HG03354 (cell line): ENCODE data around the gene LIX1.
A peak's percentile ranks its signal among the peaks of the same experiment; 100 is the strongest.
"Not testable (repeated sequence)": the region's sequence is repeated elsewhere in the genome, so short reads cannot be mapped to it uniquely, and the experiment has no call there.

Experiments used
- ATAC-seq: cut with Tn5 transposase; IDR thresholded peaks from one replicate; pipeline ENCODE4 v1.9.1; 2021; ENCODE audit warnings: mild to moderate bottlenecking; ENCODE audit not compliant: unreplicated experiment, poor library complexity, severe bottlenecking

Gene LIX1

DNA sequence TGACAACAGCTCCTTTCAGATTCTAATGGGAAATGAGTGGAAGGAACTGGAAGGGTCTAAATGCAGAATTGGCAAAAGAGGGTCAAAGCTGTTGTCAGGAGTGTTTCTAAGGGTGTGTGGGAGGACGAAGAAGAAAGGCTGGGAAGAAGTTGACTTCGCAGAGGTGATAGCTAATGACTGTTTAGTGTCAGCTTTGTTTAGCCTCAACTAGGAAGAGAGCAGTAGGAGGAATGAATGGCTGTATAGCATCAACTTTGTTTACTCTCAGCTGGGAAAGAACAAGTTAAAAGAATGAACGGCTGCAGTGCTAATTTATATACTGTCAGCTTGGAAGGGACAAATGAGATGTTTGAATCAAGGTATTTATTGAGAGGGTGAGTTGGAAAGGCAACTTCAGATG lies 5.9 kb upstream of the LIX1 start:
- ATAC-seq, result no peak

DNA sequence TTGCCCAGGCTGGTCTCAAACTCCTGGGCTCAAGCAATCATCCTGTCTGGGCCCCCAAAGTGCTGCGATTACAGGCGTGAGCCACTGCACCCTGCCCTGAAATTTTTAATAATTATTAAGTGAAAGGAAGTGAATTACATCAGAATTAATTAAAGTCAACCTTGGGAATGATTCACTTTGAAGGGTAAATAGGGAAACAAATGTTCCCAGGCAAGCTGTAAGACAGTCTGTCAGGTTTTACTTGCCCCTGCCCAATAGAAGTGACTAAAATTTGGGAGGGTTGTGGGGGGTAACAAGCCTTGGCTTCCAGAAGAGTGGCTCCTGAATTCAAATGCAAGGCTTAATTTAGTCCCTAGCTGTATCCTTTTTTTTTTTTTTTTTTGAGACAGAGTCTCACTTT lies 1.3 kb upstream of the LIX1 start:
- no peak for ATAC-seq

DNA sequence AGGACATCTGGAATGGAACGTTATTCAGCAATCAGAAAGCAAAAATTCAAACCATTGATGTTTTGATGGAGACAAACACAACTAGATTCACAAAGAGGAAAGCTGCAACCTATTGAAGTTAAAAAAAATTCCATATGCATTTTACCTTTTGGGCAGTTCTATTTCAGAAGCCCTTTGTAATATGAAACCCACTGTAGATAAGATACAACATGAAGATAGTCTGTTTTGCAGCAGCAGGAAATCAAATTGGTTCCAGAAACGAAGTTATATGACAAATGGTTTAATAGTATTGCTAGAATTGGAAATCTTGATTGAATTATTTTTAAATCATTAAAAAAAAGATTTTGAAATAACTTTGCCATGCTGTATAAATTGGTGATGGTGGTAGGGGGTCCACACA lies 872 bp downstream of the LIX1 start:
- ATAC-seq, result no peak

DNA sequence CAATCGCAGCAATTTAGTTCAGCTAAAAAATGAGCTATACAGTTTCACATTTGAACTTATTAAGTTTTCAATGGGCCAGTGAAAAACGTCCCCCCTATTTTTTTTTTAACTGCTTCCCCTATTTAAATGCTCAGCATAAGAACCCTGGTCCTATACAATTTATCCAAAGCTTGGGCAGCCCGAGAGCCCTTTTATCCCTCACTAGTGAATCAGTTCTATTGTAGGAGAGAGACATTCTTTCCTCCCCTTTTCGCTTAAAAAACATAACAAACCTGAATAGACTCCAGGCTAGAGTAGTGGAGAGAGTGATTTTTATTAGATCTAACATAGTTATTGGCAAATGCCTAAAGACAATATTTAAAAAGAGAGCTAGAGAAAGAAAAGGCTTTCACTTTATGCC lies 1.4 kb downstream of the LIX1 start:
- ATAC-seq, result no peak

DNA sequence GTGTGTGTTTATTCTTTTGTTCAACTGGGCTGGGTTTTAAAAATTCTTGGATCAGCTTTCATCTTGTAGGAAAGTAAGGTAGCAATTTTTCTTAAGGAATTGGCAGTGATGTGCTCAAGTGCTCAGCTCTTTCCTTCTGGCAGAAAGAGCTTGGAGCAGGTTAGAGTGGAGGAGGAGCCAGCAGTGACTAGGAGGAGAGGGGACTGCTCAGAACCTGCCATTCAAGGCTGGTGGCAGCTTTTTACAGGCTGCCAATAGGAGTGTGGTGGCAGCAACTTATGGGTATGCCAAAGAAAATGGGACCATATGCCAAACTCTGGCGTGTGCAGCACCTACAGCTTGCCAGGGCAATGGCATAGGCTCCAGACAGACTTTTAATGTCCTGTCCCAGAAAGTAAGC lies 2.2 kb downstream of the LIX1 start:
- not testable (repeated sequence) for ATAC-seq

DNA sequence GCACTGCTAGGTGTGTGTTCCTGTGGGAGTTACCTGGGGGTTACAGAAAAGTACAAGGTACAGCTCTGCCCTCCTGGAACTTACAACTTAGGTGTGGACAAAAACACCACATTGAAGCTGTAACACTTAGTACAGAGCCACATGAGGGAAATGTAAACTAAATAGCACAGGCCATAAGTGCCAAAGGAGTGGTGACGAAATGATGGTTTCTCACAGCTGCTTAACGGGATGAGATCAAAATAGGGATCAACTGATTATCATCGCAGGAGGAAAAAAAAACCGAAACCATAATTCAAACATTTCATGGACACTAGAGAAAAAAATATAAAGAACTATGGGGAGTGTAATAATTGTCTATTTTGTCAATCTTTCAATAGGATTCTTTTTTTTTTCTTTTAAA lies 5.9 kb downstream of the LIX1 start:
- ATAC-seq, result no peak

DNA sequence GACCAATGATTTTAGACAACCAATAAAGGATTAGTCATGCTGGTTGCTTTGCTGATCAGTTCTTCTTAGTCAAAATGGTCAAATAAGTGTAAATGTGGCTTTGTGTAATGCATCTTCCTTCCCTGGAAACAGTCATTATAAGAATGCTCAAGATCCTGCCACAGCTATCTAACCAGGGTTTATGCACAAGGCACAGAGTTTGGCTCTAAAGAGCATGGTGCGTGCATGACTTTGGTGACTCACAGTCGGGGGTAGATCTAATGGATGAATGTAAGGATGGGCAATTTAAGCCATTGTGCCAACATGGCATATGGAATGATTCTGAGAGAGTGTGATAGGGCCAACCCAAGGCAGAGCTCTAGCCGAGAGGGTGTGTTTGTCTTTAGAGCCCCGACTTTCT lies 6.5 kb downstream of the LIX1 start:
- ATAC-seq, result no peak

DNA sequence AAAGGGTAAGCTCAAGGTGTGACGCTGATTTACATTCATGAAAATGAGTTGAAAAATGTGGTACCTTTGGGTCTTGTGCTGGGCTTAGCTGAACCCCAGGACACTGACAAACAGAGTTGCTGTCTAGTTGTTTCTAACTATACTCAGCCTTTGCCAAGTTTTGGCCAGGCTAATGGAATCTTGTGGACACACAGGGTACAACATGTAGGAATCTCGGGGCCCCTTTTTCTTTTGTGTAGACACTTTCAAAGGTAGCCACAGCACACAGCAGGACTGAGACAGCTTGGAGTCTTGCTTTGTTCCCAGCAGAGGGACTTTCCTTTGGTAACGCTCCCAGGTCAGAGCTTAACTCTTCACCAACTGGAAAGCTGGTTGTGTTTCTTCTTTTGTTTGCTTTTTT lies 7.8 kb downstream of the LIX1 start:
- ATAC-seq, result no peak

DNA sequence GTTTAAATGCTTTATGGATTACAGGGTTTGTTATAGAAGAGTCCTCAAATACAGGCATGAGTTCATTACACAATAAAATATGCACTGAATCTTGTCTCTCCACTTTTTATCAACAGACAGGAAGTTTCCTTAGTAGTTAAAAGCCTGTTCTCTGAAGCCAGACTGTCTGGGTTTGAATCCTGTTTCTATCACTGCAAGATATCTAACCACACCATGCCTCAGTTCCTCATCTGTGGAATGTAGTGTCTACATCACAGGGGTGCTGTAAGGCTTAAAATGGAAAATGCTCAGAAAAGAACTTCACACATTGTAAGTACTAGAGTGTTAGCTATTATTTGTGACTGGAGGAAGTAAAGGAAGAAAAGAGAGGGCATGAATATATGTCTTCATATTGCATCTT lies 9.3 kb downstream of the LIX1 start:
- ATAC-seq, result no peak

DNA sequence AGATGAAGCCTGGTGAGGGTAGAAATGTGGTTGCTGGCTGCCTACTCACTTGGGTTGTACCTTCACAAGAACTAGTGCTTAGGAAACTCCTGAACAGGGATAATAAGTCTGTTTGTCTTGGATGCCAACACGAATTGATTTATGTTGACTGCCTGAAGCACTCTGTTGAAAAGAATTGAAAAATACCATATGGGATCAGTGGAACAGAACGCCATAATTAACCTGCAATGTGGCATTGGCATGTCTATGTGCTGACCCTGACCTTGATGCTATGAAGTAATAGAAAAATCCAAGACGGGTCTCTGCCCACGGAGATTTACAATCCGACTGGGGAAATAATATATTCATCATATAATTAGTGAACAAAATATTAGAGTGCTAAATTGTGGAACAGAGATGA lies 10.5 kb downstream of the LIX1 start:
- no peak for ATAC-seq

DNA sequence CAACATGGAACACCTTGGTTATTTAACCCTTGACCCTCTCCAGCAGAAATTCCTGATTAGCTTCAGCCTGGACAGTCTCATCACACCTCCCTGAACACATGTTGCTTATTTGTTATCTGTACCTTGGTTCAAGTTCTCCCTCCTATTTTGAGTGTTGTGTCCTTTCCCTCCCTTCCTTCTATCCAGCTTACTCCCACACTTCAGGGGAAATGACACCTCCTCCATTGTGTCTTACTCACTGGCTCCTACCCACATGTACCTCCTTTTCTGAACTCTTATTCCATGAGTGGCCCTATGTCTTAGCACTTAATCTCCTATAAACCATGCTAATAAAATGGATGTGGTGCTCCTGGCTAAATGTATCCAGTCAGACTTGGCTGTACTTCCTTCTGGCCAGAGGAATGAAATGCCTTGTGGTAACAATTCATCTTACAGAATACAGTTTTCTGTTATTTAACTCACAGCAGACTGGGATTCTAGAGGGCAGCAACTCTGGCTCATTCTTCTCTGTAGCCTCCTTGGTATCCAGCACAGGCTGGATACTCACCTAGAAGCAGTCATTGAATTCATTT lies 11.2 kb downstream of the LIX1 start:
- ATAC-seq, result no peak

DNA sequence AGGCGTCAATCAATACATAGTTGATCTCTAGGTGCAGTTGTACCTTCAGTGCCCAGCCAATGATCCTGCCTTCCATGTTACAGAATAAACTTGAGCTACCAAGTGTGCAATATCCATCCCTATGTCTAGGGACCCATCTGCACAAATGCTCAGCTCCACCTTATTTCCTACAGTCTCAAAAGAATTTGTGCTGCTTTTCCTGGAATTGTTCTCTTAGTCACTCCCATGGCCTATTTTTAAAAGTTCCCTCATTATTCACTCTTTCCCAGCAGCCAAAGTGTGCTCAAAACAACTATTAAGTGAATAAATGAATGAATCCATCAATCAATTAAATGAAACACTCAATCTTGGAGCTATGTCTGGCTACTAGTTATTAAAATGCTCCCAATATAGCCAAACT lies 14.7 kb downstream of the LIX1 start:
- ATAC-seq, result no peak

DNA sequence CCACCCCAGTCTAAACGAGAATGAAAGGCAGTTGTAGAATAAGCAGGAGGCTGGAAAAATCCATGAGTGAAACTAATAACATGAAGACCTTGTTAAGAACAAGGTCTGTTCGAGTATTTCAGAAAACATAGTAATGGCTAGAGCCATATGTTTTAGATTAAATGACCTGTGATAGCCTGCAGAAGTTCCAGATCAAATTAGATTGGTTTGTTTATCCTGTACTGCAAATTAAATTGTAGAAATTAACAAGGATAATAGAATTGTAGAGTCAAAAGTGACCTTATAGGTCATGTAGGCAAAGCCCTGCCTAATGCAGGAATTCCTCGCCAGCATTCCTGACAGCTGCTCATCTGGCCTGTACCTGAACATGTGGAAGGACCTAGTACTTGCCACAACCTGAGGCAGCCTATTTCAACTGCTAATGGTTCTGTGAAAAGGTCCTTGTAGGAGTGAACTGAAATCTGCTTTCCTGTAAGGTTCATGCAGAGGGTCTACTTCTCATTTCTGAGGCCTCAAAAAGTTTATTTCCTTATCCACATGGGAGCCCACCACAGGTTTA lies 17.2 kb downstream of the LIX1 start:
- ATAC-seq, result no peak

DNA sequence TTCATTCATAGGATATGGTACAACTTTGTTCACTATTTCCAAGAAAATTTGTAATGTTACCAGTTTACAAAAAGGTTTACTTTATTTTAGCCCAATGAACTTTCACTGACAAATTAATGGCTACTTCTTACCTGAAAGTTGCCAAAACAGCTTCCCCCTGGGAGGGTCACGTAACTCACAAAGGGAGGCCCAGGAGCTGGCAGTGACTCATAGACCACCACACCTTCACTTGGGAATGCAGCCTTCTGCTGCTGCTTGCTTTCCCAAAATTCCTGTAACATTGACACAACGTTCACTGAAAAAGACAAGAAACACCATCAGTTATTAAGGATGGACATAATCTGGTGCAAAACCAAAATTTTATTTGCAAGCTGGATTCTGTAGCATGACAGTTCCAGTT lies 18.1 kb downstream of the LIX1 start:
- ATAC-seq, result no peak

DNA sequence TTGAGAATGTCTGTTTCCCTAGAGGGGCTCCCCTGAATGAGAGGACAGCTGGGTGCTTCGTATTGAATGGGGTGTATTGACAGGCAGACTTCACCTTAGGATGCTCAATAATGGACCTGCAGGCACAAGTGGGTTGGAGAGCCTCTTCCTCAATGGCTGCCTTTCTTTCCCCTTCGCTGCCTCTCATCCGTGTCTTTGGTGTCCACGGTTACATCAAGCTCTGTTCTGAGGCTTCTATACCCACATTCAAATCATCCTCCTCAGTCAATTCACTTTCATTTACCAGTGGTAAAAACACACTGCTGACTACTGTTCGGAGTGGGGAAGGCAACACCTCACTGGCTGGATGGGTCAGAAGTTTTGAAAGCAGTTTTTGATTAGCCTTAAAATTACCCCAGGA lies 20.6 kb downstream of the LIX1 start:
- no peak for ATAC-seq

DNA sequence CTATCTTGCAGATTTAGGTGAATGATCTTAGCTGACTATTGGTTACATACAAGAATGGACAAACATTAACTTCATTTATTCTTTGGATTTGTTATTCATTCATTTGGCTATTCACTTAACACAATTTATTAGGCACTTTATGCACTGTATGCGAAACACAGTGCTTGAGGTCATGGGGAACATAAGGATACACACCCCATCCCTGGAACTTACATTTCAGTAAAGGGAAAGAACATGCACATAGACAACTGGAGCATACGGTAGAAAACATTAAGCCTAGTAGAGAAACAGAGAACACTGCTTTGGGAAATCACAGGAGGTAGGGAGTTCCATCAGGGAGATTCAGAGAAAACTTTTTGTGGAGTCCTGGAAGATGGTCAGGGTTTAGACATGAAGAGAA lies 22.2 kb downstream of the LIX1 start:
- no peak for ATAC-seq

DNA sequence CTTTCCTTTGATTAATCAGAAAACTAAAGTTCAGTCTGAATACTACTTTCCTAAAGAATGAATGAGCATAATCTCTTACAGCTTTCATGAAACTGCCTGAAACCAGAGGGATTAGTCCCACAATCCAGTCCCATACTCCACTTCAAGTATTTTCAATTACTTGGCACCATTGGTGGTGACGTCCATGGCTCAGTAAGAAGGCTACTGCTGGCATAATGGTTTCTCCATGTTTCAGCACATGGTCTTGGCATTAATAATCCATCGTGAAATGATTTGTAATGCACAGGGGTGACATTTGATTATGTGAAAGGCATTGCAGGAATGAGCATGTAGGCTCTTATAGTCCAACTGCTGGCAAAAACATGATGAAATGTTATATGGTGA lies 23.4 kb downstream of the LIX1 start:
- ATAC-seq, result no peak

DNA sequence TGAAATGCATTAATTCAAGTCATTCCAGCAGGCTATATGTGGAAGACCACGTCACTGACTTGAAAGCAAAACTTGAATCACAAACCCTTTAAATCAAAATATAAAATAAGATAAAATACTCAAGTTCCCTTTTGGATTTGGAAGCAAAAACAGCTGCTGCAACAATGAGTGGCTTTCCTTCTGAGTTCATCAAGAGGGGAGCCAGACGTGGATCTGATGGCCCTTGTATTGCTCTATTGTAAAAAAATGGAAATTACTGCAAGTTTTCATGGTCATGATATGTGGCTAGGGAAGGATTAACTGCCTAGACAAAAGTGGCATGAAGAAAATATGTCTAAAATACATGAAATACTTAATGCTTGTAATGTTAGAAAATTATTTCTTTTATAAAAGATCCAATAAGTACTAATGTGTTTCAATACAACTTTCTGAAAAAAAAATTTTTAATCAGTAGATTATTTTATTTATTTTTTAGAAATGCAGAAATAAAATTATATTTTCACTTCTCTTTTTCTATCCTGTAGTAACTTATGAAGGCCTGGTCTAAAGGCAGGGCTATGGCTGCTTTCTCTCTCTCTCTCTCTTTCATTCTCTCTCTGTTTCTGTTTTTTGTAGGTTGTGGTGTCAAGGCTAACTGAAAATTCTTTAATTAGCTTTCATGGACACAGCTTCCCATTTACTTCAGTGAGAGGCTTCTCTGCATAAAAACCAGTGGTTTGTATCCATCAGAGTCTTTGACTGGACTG lies 24.0 kb downstream of the LIX1 start:
- ATAC-seq, result peak; percentile 74

DNA sequence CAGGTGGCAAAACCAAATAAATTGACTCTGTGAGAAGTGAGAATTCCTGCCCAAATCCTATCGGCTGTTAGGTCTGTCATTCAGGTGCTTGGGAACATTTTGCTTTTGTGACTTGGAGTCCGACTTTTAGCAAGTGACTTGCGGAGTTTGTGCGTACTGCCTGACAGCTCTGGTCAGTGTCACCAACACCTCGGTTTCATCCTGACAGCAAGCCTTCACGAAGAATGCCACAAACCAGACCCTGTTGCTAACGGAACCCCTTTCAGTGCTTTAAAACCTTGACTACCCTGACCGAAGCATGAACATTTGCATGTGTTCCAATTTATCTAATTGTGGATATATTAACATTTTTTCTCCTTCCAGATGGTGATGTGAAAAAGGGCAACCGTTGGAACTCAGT lies 26.5 kb downstream of the LIX1 start:
- ATAC-seq, result no peak

DNA sequence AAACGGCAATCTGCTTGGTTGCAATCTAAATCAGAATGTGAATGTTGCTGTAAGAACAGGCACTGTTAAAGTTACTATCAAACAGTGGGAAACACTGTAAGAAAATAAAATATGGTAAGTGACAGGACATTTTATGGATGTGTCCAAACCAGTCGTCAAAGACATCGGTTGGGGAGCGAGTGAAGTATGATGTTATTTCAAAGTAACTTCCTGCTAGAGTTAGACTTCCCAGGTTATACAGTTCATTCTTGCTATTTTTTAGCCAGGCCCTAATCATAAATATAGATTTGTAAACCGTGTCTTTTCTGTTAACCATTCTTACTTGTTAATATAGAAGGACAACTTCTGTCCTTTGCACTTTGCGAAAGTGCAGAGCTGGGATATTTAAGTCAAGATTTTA lies 30.2 kb downstream of the LIX1 start:
- no peak for ATAC-seq

DNA sequence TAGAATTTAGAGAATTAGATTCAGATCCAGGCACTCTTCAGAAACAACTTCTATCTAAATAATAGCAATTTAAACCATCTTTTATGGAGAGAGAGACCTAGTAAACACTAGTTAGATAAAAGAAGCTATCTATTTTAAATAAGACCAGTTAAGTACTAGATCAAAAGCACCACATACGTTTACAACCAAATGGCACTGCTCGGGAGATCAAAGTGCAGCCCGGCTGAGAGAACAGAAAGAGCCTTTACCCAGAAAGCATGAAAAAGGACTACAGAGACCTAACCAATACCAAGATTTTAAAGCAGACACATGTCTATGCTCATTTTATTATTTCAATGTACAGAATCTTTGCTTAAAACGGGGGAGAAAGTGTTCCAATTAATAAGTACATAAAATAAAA lies 30.8 kb downstream of the LIX1 start:
- ATAC-seq, result no peak

DNA sequence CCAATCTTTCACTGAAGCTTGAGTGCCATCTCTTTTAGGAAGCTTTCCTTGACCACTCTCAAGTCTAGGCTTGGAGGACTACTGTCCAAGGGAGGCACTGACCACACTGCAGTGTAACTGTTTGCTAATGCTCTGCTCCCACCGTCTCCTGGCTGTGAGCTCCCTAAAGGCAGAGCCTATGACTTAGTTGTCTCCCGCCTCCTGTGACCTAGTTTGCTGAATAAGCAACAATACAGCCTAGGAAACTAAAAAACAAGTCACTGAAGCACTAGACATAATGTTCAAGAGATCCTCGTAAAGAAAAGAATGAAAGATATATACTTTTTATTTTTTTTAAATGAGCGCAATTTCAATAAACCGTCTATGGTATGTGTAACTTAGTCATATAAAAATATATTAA lies 31.4 kb downstream of the LIX1 start:
- no peak for ATAC-seq
